ENCODE data around the gene CARD9. TPM values are rescaled to one million over a fixed set of nuclear protein-coding genes. Genes with fewer than 3 reads are reported as not detected.

Gene CARD9
- total RNA-seq, 1 experiment from 2014 or later, result 0.28 TPM

GRCh38 chr9:136367296-136368145 is 5.9 kb downstream of the CARD9 start:
- Histone ChIP-seq H3K36me3 (replicated peaks; ENCODE audit: control insufficient read depth, insufficient read depth, low read length) (no peaks in the 10 kb centered on the region), H3K27me3 (ENCODE audit: control insufficient read depth, insufficient read depth, low read length) (no peaks in the 10 kb centered on the region), H3K4me3 (ENCODE audit: insufficient read depth, low read depth, low read length) (no peak overlapping the region)
- DNase-seq, result no peak

- no peaks in the 10 kb centered on the region for H3K27me3 ChIP-seq (ENCODE audit: control insufficient read depth, insufficient read depth, low read length)
- DNase-seq, result no peak
- no peaks in the 10 kb centered on the region for H3K36me3 ChIP-seq (replicated peaks; ENCODE audit: control insufficient read depth, insufficient read depth, low read length)
- no peak overlapping the region for H3K4me3 ChIP-seq (ENCODE audit: insufficient read depth, low read depth, low read length)
Observed at GRCh38 chr9:136366826-136367225, 6.6 kb downstream of the CARD9 start.

- H3K27me3 ChIP-seq (ENCODE audit: control insufficient read depth, insufficient read depth, low read length), result no peaks in the 10 kb centered on the region
- no peak overlapping the region for H3K4me3 ChIP-seq (ENCODE audit: insufficient read depth, low read depth, low read length)
- no peak for DNase-seq
- H3K36me3 ChIP-seq (replicated peaks; ENCODE audit: control insufficient read depth, insufficient read depth, low read length), result no peaks in the 10 kb centered on the region; the same call in 1 of the 2 replicates
Observed at GRCh38 chr9:136365775-136366222, 7.7 kb downstream of the CARD9 start.

- H3K27me3 ChIP-seq (ENCODE audit: control insufficient read depth, insufficient read depth, low read length), result no peaks in the 10 kb centered on the region
- DNase-seq, result peak; percentile 74
- no peak overlapping the region for H3K4me3 ChIP-seq (ENCODE audit: insufficient read depth, low read depth, low read length)
- no peaks in the 10 kb centered on the region; the same call in 1 of the 2 replicates for H3K36me3 ChIP-seq (replicated peaks; ENCODE audit: control insufficient read depth, insufficient read depth, low read length)
Observed at GRCh38 chr9:136364942-136365774, 8.3 kb downstream of the CARD9 start.

GRCh38 chr9:136363949-136364748 is 9.3 kb downstream of the CARD9 start:
- Histone ChIP-seq H3K27me3 (ENCODE audit: control insufficient read depth, insufficient read depth, low read length) (no peaks in the 10 kb centered on the region), H3K4me3 (ENCODE audit: insufficient read depth, low read depth, low read length) (peak overlapping the region; percentile 8; the same call in 1 of the 2 replicates), H3K36me3 (replicated peaks; ENCODE audit: control insufficient read depth, insufficient read depth, low read length) (no peaks in the 10 kb centered on the region; the same call in 1 of the 2 replicates)
- no peak for DNase-seq

- Histone ChIP-seq H3K36me3 (replicated peaks; ENCODE audit: control insufficient read depth, insufficient read depth, low read length) (no peaks in the 10 kb centered on the region; the same call in 1 of the 2 replicates), H3K4me3 (ENCODE audit: insufficient read depth, low read depth, low read length) (peak within 1 kb of the TSS; percentile 66), H3K27me3 (ENCODE audit: control insufficient read depth, insufficient read depth, low read length) (no peaks in the 10 kb centered on the region)
- DNase-seq, result no peak
Observed at GRCh38 chr9:136363106-136363948, 10.1 kb downstream of the CARD9 start, which contains the start of gene DNLZ. Gene DNLZ (minus strand): TSS chr9:136363744. CDS start chr9:136363714, 30 bp downstream.

- H3K4me3 ChIP-seq (ENCODE audit: insufficient read depth, low read depth, low read length), result no peak overlapping the region
- H3K36me3 ChIP-seq (replicated peaks; ENCODE audit: control insufficient read depth, insufficient read depth, low read length), result no peaks in the 10 kb centered on the region; the same call in 1 of the 2 replicates
- H3K27me3 ChIP-seq (ENCODE audit: control insufficient read depth, insufficient read depth, low read length), result no peaks in the 10 kb centered on the region
- DNase-seq, result no peak
Observed at GRCh38 chr9:136362450-136362784, 11.1 kb downstream of the CARD9 start.

GRCh38 chr9:136361754-136362449 is 11.6 kb downstream of the CARD9 start:
- Histone ChIP-seq H3K4me3 (ENCODE audit: insufficient read depth, low read depth, low read length) (no peak overlapping the region), H3K27me3 (ENCODE audit: control insufficient read depth, insufficient read depth, low read length) (no peaks in the 10 kb centered on the region), H3K36me3 (replicated peaks; ENCODE audit: control insufficient read depth, insufficient read depth, low read length) (no peaks in the 10 kb centered on the region; the same call in 1 of the 2 replicates)
- DNase-seq, result peak; percentile 66

- DNase-seq, result peak; percentile 66
- H3K36me3 ChIP-seq (replicated peaks; ENCODE audit: control insufficient read depth, insufficient read depth, low read length), result no peaks in the 10 kb centered on the region; the same call in 1 of the 2 replicates
- no peaks in the 10 kb centered on the region for H3K27me3 ChIP-seq (ENCODE audit: control insufficient read depth, insufficient read depth, low read length)
- H3K4me3 ChIP-seq (ENCODE audit: insufficient read depth, low read depth, low read length), result no peak overlapping the region
Observed at GRCh38 chr9:136361047-136361753, 12.3 kb downstream of the CARD9 start.

- DNase-seq, result peak; percentile 63
- Histone ChIP-seq H3K4me3 (ENCODE audit: insufficient read depth, low read depth, low read length) (no peak overlapping the region), H3K36me3 (replicated peaks; ENCODE audit: control insufficient read depth, insufficient read depth, low read length) (no peaks in the 10 kb centered on the region; the same call in 1 of the 2 replicates), H3K27me3 (ENCODE audit: control insufficient read depth, insufficient read depth, low read length) (no peaks in the 10 kb centered on the region)
Observed at GRCh38 chr9:136359774-136360718, 13.4 kb downstream of the CARD9 start.

GRCh38 chr9:136358888-136359287 is 14.6 kb downstream of the CARD9 start:
- Histone ChIP-seq H3K27me3 (ENCODE audit: control insufficient read depth, insufficient read depth, low read length) (no peaks in the 10 kb centered on the region), H3K36me3 (replicated peaks; ENCODE audit: control insufficient read depth, insufficient read depth, low read length) (no peaks in the 10 kb centered on the region; the same call in 1 of the 2 replicates), H3K4me3 (ENCODE audit: insufficient read depth, low read depth, low read length) (no peak overlapping the region)
- DNase-seq, result peak; percentile 62

- no peak overlapping the region for H3K4me3 ChIP-seq (ENCODE audit: insufficient read depth, low read depth, low read length)
- H3K36me3 ChIP-seq (replicated peaks; ENCODE audit: control insufficient read depth, insufficient read depth, low read length), result no peaks in the 10 kb centered on the region; the same call in 1 of the 2 replicates
- no peaks in the 10 kb centered on the region for H3K27me3 ChIP-seq (ENCODE audit: control insufficient read depth, insufficient read depth, low read length)
- DNase-seq, result peak; percentile 72
Observed at GRCh38 chr9:136358016-136358415, 15.5 kb downstream of the CARD9 start.

All from H7 (cell line).